Parathyroid adenoma (tissue), 2 donors: ENCODE data around the gene ENHO.

Source experiments
- H2AFZ ChIP-seq: fragments of 300-600 bp; sonication (generic); one replicate; pipeline ENCODE4 v1.7.0; 2017; ENCODE audit warnings: antibody characterized with exemption, mild to moderate bottlenecking
- H3K27ac ChIP-seq: fragments of 300-600 bp; sonication (generic); one replicate; pipeline ENCODE4 v1.7.0; 2017
- H3K27me3 ChIP-seq: fragments of 300-600 bp; sonication (generic); one replicate; pipeline ENCODE4 v1.7.0; 2017; ENCODE audit warnings: low read length; ENCODE audit not compliant: control insufficient read depth, insufficient read depth
- H3K36me3 ChIP-seq: fragments of 300-600 bp; sonication (generic); one replicate; pipeline ENCODE4 v1.7.0; 2017; ENCODE audit warnings: low read length; ENCODE audit not compliant: control insufficient read depth, insufficient read depth
- H3K4me1 ChIP-seq: fragments of 300-600 bp; sonication (generic); one replicate; pipeline ENCODE4 v1.7.0; 2017; ENCODE audit warnings: control low read depth
- H3K4me2 ChIP-seq: fragments of 300-600 bp; sonication (generic); one replicate; pipeline ENCODE4 v1.7.0; 2017; ENCODE audit warnings: low read length
- H3K4me3 ChIP-seq: fragments of 300-600 bp; sonication (generic); one replicate; pipeline ENCODE4 v1.7.0; 2017; ENCODE audit warnings: low read depth, low read length
- H3K79me2 ChIP-seq: fragments of 300-600 bp; sonication (generic); one replicate; pipeline ENCODE4 v1.7.0; 2017; ENCODE audit warnings: control low read depth
- H3K9ac ChIP-seq: fragments of 300-600 bp; sonication (generic); one replicate; pipeline ENCODE4 v1.7.0; 2017; ENCODE audit warnings: mild to moderate bottlenecking
- H3K9me3 ChIP-seq: fragments of 300-600 bp; sonication (generic); one replicate; pipeline ENCODE4 v1.7.0; 2017; ENCODE audit warnings: low read length; ENCODE audit not compliant: control insufficient read depth
- TF ChIP-seq, protein P1 (sequence below): fragments of 300-600 bp; sonication (generic); IDR thresholded peaks from one replicate; pipeline ENCODE4 v1.7.0; 2017; ENCODE audit warnings: antibody characterized with exemption, mild to moderate bottlenecking
- donor health status: primary hyperparathyroidism.

The ENHO gene

GRCh38 chr9:34522971-34523797 is at the start of gene ENHO:
ENHO (minus strand) TSS chr9:34522990; CDS start chr9:34521695, 1,295 bp downstream.
- H3K4me3 ChIP-seq: peak within 1 kb of the TSS; percentile 57
- peak within 1 kb of the TSS; percentile 82 for H3K4me2 ChIP-seq
- H3K36me3 ChIP-seq: no peaks in the 10 kb centered on the region
- H3K79me2 ChIP-seq: no peaks in the 10 kb centered on the region
- H3K9ac ChIP-seq: no peak within 1 kb of the TSS
- H3K27me3 ChIP-seq: no peaks in the 10 kb centered on the region
- peak within 1 kb of the TSS; percentile 89 for H2AFZ ChIP-seq
- no peaks in the 10 kb centered on the region for H3K9me3 ChIP-seq
- no peak within 1 kb of the TSS for H3K27ac ChIP-seq
- TF ChIP-seq, protein P1, sequence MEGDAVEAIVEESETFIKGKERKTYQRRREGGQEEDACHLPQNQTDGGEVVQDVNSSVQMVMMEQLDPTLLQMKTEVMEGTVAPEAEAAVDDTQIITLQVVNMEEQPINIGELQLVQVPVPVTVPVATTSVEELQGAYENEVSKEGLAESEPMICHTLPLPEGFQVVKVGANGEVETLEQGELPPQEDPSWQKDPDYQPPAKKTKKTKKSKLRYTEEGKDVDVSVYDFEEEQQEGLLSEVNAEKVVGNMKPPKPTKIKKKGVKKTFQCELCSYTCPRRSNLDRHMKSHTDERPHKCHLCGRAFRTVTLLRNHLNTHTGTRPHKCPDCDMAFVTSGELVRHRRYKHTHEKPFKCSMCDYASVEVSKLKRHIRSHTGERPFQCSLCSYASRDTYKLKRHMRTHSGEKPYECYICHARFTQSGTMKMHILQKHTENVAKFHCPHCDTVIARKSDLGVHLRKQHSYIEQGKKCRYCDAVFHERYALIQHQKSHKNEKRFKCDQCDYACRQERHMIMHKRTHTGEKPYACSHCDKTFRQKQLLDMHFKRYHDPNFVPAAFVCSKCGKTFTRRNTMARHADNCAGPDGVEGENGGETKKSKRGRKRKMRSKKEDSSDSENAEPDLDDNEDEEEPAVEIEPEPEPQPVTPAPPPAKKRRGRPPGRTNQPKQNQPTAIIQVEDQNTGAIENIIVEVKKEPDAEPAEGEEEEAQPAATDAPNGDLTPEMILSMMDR: no peak
- H3K4me1 ChIP-seq: peaks cover 5% of the 10 kb centered on the region

- H3K27ac ChIP-seq: no peak overlapping the region
- no peaks in the 10 kb centered on the region for H3K4me1 ChIP-seq
- H3K4me3 ChIP-seq: no peak overlapping the region
- H3K36me3 ChIP-seq: no peaks in the 10 kb centered on the region
- H3K9me3 ChIP-seq: no peaks in the 10 kb centered on the region
- TF ChIP-seq, protein P1: no peak
- no peak overlapping the region for H3K4me2 ChIP-seq
- no peak overlapping the region for H3K9ac ChIP-seq
- no peaks in the 10 kb centered on the region for H3K27me3 ChIP-seq
- no peaks in the 10 kb centered on the region for H3K79me2 ChIP-seq
- no peak overlapping the region for H2AFZ ChIP-seq
Observed at GRCh38 chr9:34572092-34572491, 49.3 kb upstream of the ENHO start.

- no peak overlapping the region for H3K27ac ChIP-seq
- no peaks in the 10 kb centered on the region for H3K36me3 ChIP-seq
- no peak overlapping the region for H2AFZ ChIP-seq
- no peak overlapping the region for H3K4me2 ChIP-seq
- H3K4me1 ChIP-seq: no peaks in the 10 kb centered on the region
- H3K4me3 ChIP-seq: no peak overlapping the region
- TF ChIP-seq, protein P1: no peak
- H3K9me3 ChIP-seq: no peaks in the 10 kb centered on the region
- no peaks in the 10 kb centered on the region for H3K79me2 ChIP-seq
- H3K9ac ChIP-seq: no peak overlapping the region
- no peaks in the 10 kb centered on the region for H3K27me3 ChIP-seq
Observed at GRCh38 chr9:34571481-34571810, 48.7 kb upstream of the ENHO start.

DNA sequence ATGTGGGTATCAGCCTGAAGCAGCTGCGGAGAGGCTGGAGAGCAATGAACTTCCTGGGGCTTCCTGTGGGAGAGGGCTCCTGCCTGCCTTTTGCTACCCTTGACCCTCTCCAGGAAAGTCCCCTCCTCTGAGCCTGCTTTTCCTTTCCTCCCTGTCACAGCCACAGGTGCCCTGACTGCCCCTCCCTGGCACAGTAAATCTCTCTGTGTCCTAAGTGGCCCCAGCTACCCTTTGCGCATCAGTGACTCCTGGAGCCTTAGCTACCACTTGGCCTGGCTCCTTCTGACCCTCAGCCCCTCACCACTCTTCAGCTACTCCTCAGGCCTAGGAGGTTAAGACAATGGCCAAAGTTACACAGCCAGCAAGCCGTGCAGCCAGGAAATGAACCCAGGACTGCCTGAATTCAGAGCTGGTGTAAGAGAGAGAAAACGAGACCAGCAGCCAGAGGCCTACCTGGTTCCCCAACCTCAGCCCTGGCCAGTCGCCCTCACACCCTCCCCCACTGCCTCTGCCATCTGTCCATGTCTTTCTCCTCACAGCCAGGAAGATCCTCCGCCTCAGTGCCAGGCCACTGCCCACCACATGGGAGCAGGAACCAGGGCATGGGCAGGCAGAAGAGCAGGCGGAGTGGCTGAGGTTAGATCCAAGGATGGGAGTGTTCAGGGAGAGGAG is 48.2 kb upstream of the ENHO start:
- no peak overlapping the region for H3K4me2 ChIP-seq
- no peak overlapping the region for H3K9ac ChIP-seq
- H2AFZ ChIP-seq: no peak overlapping the region
- TF ChIP-seq, protein P1: no peak
- H3K27ac ChIP-seq: no peak overlapping the region
- H3K4me1 ChIP-seq: no peaks in the 10 kb centered on the region
- no peaks in the 10 kb centered on the region for H3K9me3 ChIP-seq
- no peak overlapping the region for H3K4me3 ChIP-seq
- H3K79me2 ChIP-seq: no peaks in the 10 kb centered on the region
- H3K36me3 ChIP-seq: no peaks in the 10 kb centered on the region
- H3K27me3 ChIP-seq: no peaks in the 10 kb centered on the region
